ENCODE data around the gene PDLIM3.
"Not testable (repeated sequence)": the region's sequence is repeated elsewhere in the genome, so short reads cannot be mapped to it uniquely, and the experiment has no call there.

DNA sequence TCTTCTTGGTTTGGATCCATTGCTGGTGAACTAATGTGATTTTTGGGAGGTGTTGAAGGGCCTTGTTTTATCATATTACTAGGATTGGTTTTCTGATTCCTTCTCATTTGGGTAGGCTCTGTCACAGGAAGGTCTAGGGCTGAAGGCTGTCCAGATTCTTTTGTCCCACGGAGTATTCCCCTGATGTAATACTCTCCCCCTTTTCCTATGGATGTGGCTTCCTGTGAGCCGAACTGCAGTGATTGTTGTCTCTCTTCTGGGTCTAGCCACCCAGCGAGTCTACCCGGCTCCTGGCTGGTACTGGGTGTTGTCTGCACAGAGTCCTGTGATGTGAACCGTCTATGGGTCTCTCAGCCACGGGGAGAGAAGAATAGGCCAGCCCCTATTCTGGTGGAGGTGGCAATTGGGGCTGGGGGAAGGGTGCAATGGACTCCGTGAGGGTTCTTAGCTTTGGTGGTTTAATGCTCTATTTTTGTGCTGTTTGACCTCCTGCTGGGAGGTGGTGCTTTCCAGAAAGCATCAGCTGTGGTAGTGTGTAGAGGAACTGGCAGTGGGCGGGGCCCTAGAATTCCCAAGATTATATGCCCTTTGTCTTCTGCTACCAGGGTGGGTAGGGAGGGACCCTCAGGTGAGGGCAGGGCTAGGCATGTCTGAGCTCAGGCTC lies 24.1 kb upstream of the PDLIM3 start:
- TF ChIP-seq POLR2AphosphoS5 (IDR thresholded peaks at IDR 0.05; ENCODE audit: low read depth, low read length); EZH2phosphoT487 (IDR thresholded peaks at IDR 0.05; ENCODE audit: borderline replicate concordance, low read depth); USF2 (IDR thresholded peaks at IDR 0.05; ENCODE audit: borderline replicate concordance, low read depth, low read length); PBX3 (IDR thresholded peaks at IDR 0.05); SIN3A (IDR thresholded peaks at IDR 0.05; ENCODE audit: borderline replicate concordance, low read depth, low read length); TCF12 (IDR thresholded peaks at IDR 0.05); ZBTB33 (IDR thresholded peaks at IDR 0.05; ENCODE audit: borderline replicate concordance, low read depth); YY1 (IDR thresholded peaks at IDR 0.05; ENCODE audit: low read depth): not testable (repeated sequence)
- TF ChIP-seq, protein P1, sequence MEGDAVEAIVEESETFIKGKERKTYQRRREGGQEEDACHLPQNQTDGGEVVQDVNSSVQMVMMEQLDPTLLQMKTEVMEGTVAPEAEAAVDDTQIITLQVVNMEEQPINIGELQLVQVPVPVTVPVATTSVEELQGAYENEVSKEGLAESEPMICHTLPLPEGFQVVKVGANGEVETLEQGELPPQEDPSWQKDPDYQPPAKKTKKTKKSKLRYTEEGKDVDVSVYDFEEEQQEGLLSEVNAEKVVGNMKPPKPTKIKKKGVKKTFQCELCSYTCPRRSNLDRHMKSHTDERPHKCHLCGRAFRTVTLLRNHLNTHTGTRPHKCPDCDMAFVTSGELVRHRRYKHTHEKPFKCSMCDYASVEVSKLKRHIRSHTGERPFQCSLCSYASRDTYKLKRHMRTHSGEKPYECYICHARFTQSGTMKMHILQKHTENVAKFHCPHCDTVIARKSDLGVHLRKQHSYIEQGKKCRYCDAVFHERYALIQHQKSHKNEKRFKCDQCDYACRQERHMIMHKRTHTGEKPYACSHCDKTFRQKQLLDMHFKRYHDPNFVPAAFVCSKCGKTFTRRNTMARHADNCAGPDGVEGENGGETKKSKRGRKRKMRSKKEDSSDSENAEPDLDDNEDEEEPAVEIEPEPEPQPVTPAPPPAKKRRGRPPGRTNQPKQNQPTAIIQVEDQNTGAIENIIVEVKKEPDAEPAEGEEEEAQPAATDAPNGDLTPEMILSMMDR (IDR thresholded peaks at IDR 0.05), result not testable (repeated sequence)
